ENCODE measurements around the gene URB2. TPM values are rescaled to one million over a fixed set of nuclear protein-coding genes. Genes with fewer than 3 reads are reported as not detected.
A peak's percentile ranks its signal among the peaks of the same experiment; 100 is the strongest.

The URB2 gene
- total RNA-seq, 1 experiment from 2014 or later = 53.2 TPM

GRCh38 chr1:229640455-229640854 is 14.4 kb downstream of the URB2 start:
- no peak overlapping the region for H3T11ph ChIP-seq (ENCODE audit: low read length)
- H3K36me3 Mint-ChIP-seq (ENCODE audit: insufficient read depth in 1 of 3, low read depth in 3 of 3) = peaks cover 49 to 89% (median 62%) of the 10 kb centered on the region in 3 experiments
- no peaks in the 10 kb centered on the region for H3K9me3 Mint-ChIP-seq
- H4K91ac ChIP-seq (ENCODE audit: insufficient read length, low read depth, low read length) = no peak overlapping the region
- H3K23ac ChIP-seq (ENCODE audit: insufficient read length, low read depth, low read length) = no peak overlapping the region
- H4K8ac ChIP-seq (replicated peaks; ENCODE audit: insufficient read length, low read depth, low read length) = no peak overlapping the region
- no peak overlapping the region for H3K4me3 Mint-ChIP-seq
- H2AK5ac ChIP-seq (ENCODE audit: insufficient read length, low read length) = no peak overlapping the region
- H4K20me1 ChIP-seq (ENCODE audit: control insufficient read depth, insufficient read depth, insufficient read length) = peaks cover 2% of the 10 kb centered on the region
- no peak overlapping the region for H2BK120ac ChIP-seq (ENCODE audit: low read depth, low read length, poor library complexity, severe bottlenecking)
- no peak overlapping the region for H3K9ac ChIP-seq (ENCODE audit: extremely low read depth, insufficient read length, low read length)
- H3K18ac ChIP-seq (ENCODE audit: insufficient read length, low read depth, low read length) = no peak overlapping the region
- TF ChIP-seq CTCF (conservative IDR thresholded peaks at IDR 0.05) = no peak
- no peak overlapping the region for H3K4me2 ChIP-seq (ENCODE audit: insufficient read depth, insufficient read length, low read length)
- H3K27ac Mint-ChIP-seq = 0 out of 7 replicates have a peak overlapping the region, but pooled peaks of 1 of the 3 experiments have one; percentile 2
- peaks cover 7% of the 10 kb centered on the region for H3K79me1 ChIP-seq (ENCODE audit: insufficient read depth, low read depth, low read length, poor library complexity, severe bottlenecking)
- H2AFZ ChIP-seq (ENCODE audit: low read length) = no peak overlapping the region
- no peaks in the 10 kb centered on the region for H3K4me1 Mint-ChIP-seq
- peaks cover 7% of the 10 kb centered on the region; the same call in 1 of the 2 replicates for H3K79me2 ChIP-seq (ENCODE audit: insufficient read depth, low read length)
- no peaks in the 10 kb centered on the region for H3K27me3 Mint-ChIP-seq (ENCODE audit: low read depth)
- no peaks in the 10 kb centered on the region for H3K27me3 ChIP-seq (ENCODE audit: insufficient read depth, low read length)
- H3K27ac ChIP-seq (ENCODE audit: insufficient read length, low read depth, low read length) = no peak overlapping the region
- no peak overlapping the region for H3K14ac ChIP-seq (ENCODE audit: insufficient read depth, low read length)
- no peaks in the 10 kb centered on the region for H3K4me1 ChIP-seq (ENCODE audit: insufficient read depth, low read length)
- H2BK5ac ChIP-seq (ENCODE audit: insufficient read length, low read length) = no peak overlapping the region
- H3K56ac ChIP-seq (ENCODE audit: insufficient read length, low read depth, low read length) = no peak overlapping the region
- H4K5ac ChIP-seq (ENCODE audit: insufficient read length, low read depth, low read length) = no peak overlapping the region
- H3K9me3 ChIP-seq (ENCODE audit: control insufficient read depth, low read depth, low read length) = no peaks in the 10 kb centered on the region
- no peaks in the 10 kb centered on the region for H3K23me2 ChIP-seq (ENCODE audit: insufficient read length, low read depth, low read length, poor library complexity, severe bottlenecking)
- no peak for DNase-seq
- no peak overlapping the region for H3K4ac ChIP-seq (ENCODE audit: low read depth, low read length)
- no CpG with 5 or more reads among the region's 12 CpGs for WGBS (ENCODE audit: extremely low coverage, insufficient read length, low lambda C conversion rate)
- H2BK15ac ChIP-seq (ENCODE audit: low read depth, low read length) = no peak overlapping the region
- no peak overlapping the region for H2BK12ac ChIP-seq (ENCODE audit: insufficient read length, low read depth, low read length)
- no peak overlapping the region for H2BK20ac ChIP-seq (ENCODE audit: low read depth, low read length, poor library complexity, severe bottlenecking)

All from H9 (cell line).